HepG2 (cell line): ENCODE data around the gene PCSK6. TPM values are rescaled to one million over a fixed set of nuclear protein-coding genes. Genes with fewer than 3 reads are reported as not detected.

ENCODE experiments used
- ATRX ChIP-seq: sonication (generic); formaldehyde crosslinking; IDR thresholded peaks from 2 replicates; pipeline ENCODE4 v1.4.0; 2020; ENCODE audit warnings: missing genetic modification reagents, borderline replicate concordance
- FOXA1 ChIP-seq, 2 experiments: fragments of 450-650 bp in 1 of 2; sonication (generic) in 1 of 2; formaldehyde crosslinking in 1 of 2; IDR thresholded peaks; 2 replicates each; pipeline versions ENCODE4 v1.4.0 to v1.6.1; 2016 to 2020; ENCODE audit warnings: missing genetic modification reagents in 1 of 2
- FOXK2 ChIP-seq: fragments of 450-650 bp; IDR thresholded peaks from 2 replicates; pipeline ENCODE4 v1.6.1; 2016
- HIVEP1 ChIP-seq: sonication (generic); formaldehyde crosslinking; IDR thresholded peaks from 2 replicates; pipeline ENCODE4 v1.4.0; 2020; ENCODE audit warnings: mild to moderate bottlenecking, missing genetic modification reagents
- IKZF1 ChIP-seq: fragments of 450-650 bp; IDR thresholded peaks from 2 replicates; pipeline ENCODE4 v1.7.1; 2016
- MIER3 ChIP-seq: IDR thresholded peaks from 2 replicates; pipeline ENCODE4 v1.6.1; 2016; ENCODE audit warnings: missing compliant biosample characterization, borderline replicate concordance
- NR3C1 ChIP-seq: sonication (generic); formaldehyde crosslinking; IDR thresholded peaks from 2 replicates; pipeline ENCODE4 v1.4.0; 2020; ENCODE audit warnings: missing genetic modification reagents
- RBAK ChIP-seq: sonication (generic); formaldehyde crosslinking; IDR thresholded peaks from 2 replicates; pipeline ENCODE4 v1.5.1; 2020; ENCODE audit warnings: mild to moderate bottlenecking, missing genetic modification reagents
- TAF15 ChIP-seq: fragments of 200-400 bp; formaldehyde crosslinking; IDR thresholded peaks from one replicate; pipeline ENCODE4 v1.6.1; 2018; ENCODE audit warnings: mild to moderate bottlenecking, low read depth, low read length; ENCODE audit not compliant: poor library complexity, severe bottlenecking
- TBX2 ChIP-seq: sonication (generic); formaldehyde crosslinking; IDR thresholded peaks from 2 replicates; pipeline ENCODE4 v1.5.0; 2020; ENCODE audit warnings: missing genetic modification reagents, mild to moderate bottlenecking, borderline replicate concordance
- ZBTB1 ChIP-seq: sonication (generic); formaldehyde crosslinking; IDR thresholded peaks from 2 replicates; pipeline ENCODE4 v1.4.0; 2020; ENCODE audit warnings: missing genetic modification reagents, borderline replicate concordance
- ZFP90 ChIP-seq: sonication (generic); formaldehyde crosslinking; IDR thresholded peaks from 2 replicates; pipeline ENCODE4 v1.8.0; 2022; ENCODE audit warnings: missing genetic modification reagents, mild to moderate bottlenecking, inconsistent platforms, borderline replicate concordance
- ZIK1 ChIP-seq: sonication (generic); formaldehyde crosslinking; IDR thresholded peaks from 2 replicates; pipeline ENCODE4 v1.5.0; 2020; ENCODE audit warnings: mild to moderate bottlenecking, low read depth, missing genetic modification reagents, borderline replicate concordance
- ZNF121 ChIP-seq: sonication (generic); formaldehyde crosslinking; IDR thresholded peaks from 2 replicates; pipeline ENCODE4 v1.5.0; 2020; ENCODE audit warnings: mild to moderate bottlenecking, missing genetic modification reagents
- ZNF3 ChIP-seq: IDR thresholded peaks from 2 replicates; pipeline ENCODE4 v1.7.0; 2017; ENCODE audit warnings: inconsistent platforms
- ZNF337 ChIP-seq: sonication (generic); formaldehyde crosslinking; IDR thresholded peaks from 2 replicates; pipeline ENCODE4 v1.5.1; 2020; ENCODE audit warnings: missing genetic modification reagents, low read depth, mild to moderate bottlenecking, borderline replicate concordance
- ZNF777 ChIP-seq: sonication (generic); formaldehyde crosslinking; IDR thresholded peaks from 2 replicates; pipeline ENCODE4 v1.4.0; 2020; ENCODE audit warnings: missing genetic modification reagents
- polyA plus RNA-seq, 8 experiments: library from polyadenylated mRNA; depleted of rRNA in 3 of 8; stranded (reverse) in 7 of 8; unstranded in 1 of 8; fragments of >200 nt; fragmentation: Illumina TruSeq in 4 of 8; extraction: Trizol in 4 of 8; gene quantifications; 2 replicates each; pipeline versions ENCODE4 v1.2.1 to v1.2.3, GENCODE V29; 2011 to 2016; ENCODE audit warnings: low read depth in 4 of 8, missing spikeins in 1 of 8, mixed read lengths in 1 of 8; ENCODE audit not compliant: insufficient read depth in 1 of 8
- total RNA-seq, 5 experiments: library from RNA; depleted of rRNA; stranded (reverse); fragments of >200 nt; fragmentation: Illumina TruSeq; extraction: Trizol; gene quantifications; 2 replicates each; pipeline ENCODE4 v1.2.3, GENCODE V29; 2016; ENCODE audit warnings: low read depth in 1 of 5
- TF ChIP-seq, protein P1 (sequence below): sonication (generic); formaldehyde crosslinking; IDR thresholded peaks from 2 replicates; pipeline ENCODE4 v1.5.0; 2020; ENCODE audit warnings: missing genetic modification reagents
- TF ChIP-seq, protein P2 (sequence below): sonication (generic); formaldehyde crosslinking; IDR thresholded peaks from 2 replicates; pipeline ENCODE4 v1.9.0; 2021; ENCODE audit warnings: missing genetic modification reagents, borderline replicate concordance
- TF ChIP-seq, protein P3 (sequence below): sonication (generic); formaldehyde crosslinking; IDR thresholded peaks from 2 replicates; pipeline ENCODE4 v1.8.1; 2023; ENCODE audit warnings: mild to moderate bottlenecking, moderate library complexity, missing genetic modification reagents
- TF ChIP-seq, protein P4 (sequence below): sonication (generic); formaldehyde crosslinking; IDR thresholded peaks from 2 replicates; pipeline ENCODE4 v1.5.0; 2020; ENCODE audit warnings: mild to moderate bottlenecking, low read depth, missing genetic modification reagents, borderline replicate concordance
- TF ChIP-seq, protein P5 (sequence below): sonication (generic); formaldehyde crosslinking; IDR thresholded peaks from 2 replicates; pipeline ENCODE4 v1.9.0; 2021; ENCODE audit warnings: missing genetic modification reagents, borderline replicate concordance
- TF ChIP-seq, protein P6 (sequence below): sonication (generic); formaldehyde crosslinking; IDR thresholded peaks from 2 replicates; pipeline ENCODE4 v1.4.0; 2020; ENCODE audit warnings: missing genetic modification reagents

Gene PCSK6
- total and polyA plus RNA-seq, 2 of the 13 experiments (the other 11 are each of a cell fraction or from before 2014, with no cell fraction given): 56.5 to 155 TPM

DNA sequence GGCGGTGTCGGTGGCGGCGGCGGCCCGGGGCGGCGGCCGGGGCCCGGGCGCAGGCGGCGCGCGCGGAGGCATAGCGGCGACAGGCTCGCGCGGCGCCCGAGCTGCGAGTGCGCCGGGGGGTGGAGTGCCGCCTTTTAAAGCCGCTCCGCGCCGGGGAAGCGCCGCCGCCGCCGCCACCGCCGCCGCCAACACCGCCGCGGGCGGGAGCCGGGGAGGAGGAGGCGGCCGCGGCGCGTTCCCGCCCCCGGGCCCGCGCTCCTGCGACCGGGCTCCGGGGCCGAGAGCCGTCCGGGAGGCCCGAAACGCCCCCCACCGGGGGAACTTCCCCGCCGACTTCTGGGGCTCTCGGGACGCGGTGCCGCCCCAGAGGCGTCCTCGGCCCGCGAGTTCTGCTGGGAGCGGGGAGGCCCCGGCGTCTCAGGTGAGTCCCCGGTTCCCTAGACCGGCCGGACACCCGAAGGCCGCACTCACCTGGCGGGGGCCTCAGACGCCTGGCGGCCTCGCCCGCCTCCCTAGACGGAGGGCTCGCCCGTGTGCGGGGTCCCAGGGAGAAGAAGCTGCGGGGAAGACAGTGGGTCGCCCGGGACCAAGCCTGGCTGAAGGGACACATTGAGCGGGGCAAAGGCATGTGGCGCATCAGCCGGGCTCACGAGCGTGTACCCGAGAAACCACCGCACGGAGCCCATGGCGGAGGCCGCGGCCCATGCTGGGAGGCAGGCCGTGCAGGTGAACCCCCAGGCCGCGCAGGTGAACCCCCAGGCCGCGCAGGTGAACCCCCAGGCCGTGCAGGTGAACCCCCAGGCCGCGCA, at the start of gene PCSK6 (continued):
- peak; percentile 52; the same call in 1 of the 2 replicates for TF ChIP-seq HIVEP1 (CRISPR knock-in tag)
- peak; percentile 49; the same call in 1 of the 2 replicates for TF ChIP-seq ZNF777 (CRISPR knock-in tag)
- no peak for TF ChIP-seq ZNF121
- TF ChIP-seq, protein P1, sequence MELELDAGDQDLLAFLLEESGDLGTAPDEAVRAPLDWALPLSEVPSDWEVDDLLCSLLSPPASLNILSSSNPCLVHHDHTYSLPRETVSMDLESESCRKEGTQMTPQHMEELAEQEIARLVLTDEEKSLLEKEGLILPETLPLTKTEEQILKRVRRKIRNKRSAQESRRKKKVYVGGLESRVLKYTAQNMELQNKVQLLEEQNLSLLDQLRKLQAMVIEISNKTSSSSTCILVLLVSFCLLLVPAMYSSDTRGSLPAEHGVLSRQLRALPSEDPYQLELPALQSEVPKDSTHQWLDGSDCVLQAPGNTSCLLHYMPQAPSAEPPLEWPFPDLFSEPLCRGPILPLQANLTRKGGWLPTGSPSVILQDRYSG (CRISPR knock-in tag): 0 out of 2 replicates have a peak, but pooled peaks have one; percentile 50
- TF ChIP-seq RBAK (CRISPR knock-in tag): no peak
- TF ChIP-seq ZFP90 (CRISPR knock-in tag): 0 out of 2 replicates have a peak, but pooled peaks have one; percentile 55
- TF ChIP-seq ZBTB1 (CRISPR knock-in tag): no peak
- TF ChIP-seq, protein P2, sequence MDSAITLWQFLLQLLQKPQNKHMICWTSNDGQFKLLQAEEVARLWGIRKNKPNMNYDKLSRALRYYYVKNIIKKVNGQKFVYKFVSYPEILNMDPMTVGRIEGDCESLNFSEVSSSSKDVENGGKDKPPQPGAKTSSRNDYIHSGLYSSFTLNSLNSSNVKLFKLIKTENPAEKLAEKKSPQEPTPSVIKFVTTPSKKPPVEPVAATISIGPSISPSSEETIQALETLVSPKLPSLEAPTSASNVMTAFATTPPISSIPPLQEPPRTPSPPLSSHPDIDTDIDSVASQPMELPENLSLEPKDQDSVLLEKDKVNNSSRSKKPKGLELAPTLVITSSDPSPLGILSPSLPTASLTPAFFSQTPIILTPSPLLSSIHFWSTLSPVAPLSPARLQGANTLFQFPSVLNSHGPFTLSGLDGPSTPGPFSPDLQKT (CRISPR knock-in tag): no peak
- TF ChIP-seq TAF15: no peak
- TF ChIP-seq NR3C1 (CRISPR knock-in tag): no peak
- no peak for TF ChIP-seq ATRX (CRISPR knock-in tag)
- TF ChIP-seq, protein P3, sequence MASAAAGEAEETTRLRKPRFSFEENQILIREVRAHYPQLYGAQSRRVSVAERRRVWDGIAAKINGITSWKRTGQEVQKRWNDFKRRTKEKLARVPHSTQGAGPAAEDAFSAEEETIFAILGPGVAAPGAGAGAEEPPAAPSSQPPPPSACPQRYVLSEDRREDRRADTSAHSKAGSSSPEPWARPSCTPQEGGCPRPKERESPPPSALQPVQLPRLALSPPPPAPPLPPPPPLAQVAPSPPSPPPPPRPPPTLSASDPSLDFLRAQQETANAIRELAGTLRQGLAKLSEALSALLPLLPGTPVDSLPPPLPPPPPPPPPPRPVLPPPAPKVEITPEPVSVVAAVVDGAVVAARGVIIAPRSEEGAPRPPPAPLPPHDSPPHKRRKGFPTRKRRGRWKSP: no peak
- TF ChIP-seq, protein P4, sequence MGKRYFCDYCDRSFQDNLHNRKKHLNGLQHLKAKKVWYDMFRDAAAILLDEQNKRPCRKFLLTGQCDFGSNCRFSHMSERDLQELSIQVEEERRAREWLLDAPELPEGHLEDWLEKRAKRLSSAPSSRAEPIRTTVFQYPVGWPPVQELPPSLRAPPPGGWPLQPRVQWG: no peak
- TF ChIP-seq, protein P5, sequence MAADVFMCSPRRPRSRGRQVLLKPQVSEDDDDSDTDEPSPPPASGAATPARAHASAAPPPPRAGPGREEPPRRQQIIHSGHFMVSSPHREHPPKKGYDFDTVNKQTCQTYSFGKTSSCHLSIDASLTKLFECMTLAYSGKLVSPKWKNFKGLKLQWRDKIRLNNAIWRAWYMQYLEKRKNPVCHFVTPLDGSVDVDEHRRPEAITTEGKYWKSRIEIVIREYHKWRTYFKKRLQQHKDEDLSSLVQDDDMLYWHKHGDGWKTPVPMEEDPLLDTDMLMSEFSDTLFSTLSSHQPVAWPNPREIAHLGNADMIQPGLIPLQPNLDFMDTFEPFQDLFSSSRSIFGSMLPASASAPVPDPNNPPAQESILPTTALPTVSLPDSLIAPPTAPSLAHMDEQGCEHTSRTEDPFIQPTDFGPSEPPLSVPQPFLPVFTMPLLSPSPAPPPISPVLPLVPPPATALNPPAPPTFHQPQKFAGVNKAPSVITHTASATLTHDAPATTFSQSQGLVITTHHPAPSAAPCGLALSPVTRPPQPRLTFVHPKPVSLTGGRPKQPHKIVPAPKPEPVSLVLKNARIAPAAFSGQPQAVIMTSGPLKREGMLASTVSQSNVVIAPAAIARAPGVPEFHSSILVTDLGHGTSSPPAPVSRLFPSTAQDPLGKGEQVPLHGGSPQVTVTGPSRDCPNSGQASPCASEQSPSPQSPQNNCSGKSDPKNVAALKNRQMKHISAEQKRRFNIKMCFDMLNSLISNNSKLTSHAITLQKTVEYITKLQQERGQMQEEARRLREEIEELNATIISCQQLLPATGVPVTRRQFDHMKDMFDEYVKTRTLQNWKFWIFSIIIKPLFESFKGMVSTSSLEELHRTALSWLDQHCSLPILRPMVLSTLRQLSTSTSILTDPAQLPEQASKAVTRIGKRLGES (CRISPR knock-in tag): no peak
- TF ChIP-seq ZIK1 (CRISPR knock-in tag): no peak
- no peak for TF ChIP-seq FOXK2
- TF ChIP-seq FOXA1 (IDR thresholded peaks at IDR 0.05): no peak
- no peak for TF ChIP-seq FOXA1 (CRISPR knock-in tag; IDR thresholded peaks at IDR 0.05)
- TF ChIP-seq MIER3 (CRISPR knock-in tag): no peak
- TF ChIP-seq, protein P6, sequence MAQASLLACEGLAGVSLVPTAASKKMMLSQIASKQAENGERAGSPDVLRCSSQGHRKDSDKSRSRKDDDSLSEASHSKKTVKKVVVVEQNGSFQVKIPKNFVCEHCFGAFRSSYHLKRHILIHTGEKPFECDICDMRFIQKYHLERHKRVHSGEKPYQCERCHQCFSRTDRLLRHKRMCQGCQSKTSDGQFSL (CRISPR knock-in tag): no peak
- TF ChIP-seq IKZF1: no peak
- TF ChIP-seq ZNF337 (CRISPR knock-in tag): no peak
- 0 out of 2 replicates have a peak, but pooled peaks have one; percentile 42 for TF ChIP-seq TBX2
- TF ChIP-seq ZNF3: no peak
